Measurements from ENCODE around the gene SDSL.

The SDSL gene

DNA sequence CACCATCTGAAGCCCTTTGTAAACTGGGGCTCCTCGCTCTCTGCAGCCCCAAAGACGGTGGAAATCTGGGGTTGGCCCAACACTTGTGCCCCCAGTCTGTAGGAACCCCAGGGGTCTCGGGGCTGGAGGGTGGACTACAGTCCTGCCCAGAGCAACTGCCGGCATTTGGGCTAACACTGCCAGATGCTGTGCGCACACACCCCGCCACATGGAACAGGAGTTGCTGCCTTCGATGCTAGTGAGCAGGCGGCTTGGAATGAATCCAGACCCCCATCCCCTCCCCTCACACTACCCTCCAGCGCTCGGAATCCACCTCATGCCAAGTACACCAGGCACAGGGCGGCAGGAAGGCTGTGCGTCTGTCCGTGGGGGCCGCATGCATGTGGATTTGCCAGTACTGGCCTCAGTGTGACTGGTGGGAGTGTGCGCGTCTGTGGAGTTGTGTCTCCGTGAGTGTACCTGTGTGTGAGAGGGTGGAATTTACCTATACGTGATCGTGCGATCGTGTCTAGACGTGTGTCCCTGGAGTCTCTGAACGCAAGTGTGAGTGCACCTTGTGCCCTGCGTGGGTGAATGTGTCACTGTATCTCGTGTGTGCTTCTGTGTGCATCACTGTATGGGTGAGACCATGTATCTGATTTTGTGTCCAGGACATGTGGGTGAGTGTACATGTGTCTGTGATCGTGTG, 44.4 kb downstream of the SDSL start:
- TF ChIP-seq CTCF (IDR thresholded peaks at IDR 0.05; ENCODE audit: low read depth, low read length, poor library complexity, severe bottlenecking) (no peak), EZH2phosphoT487 (IDR thresholded peaks at IDR 0.05; ENCODE audit: borderline replicate concordance, low read length) (no peak)
- no peaks in the 10 kb centered on the region for H3K9me3 ChIP-seq (ENCODE audit: control insufficient read depth, insufficient read depth, low read length)
- H3F3A ChIP-seq (ENCODE audit: control insufficient read depth, insufficient read depth): no peaks in the 10 kb centered on the region
- no peaks in the 10 kb centered on the region for H4K20me1 ChIP-seq (ENCODE audit: control insufficient read depth, insufficient read depth, low read depth, low read length)
- no peaks in the 10 kb centered on the region for H3K36me3 ChIP-seq (ENCODE audit: control insufficient read depth, low read length)
- H3K4me2 ChIP-seq (ENCODE audit: low read length): no peak overlapping the region
- peaks cover 34% of the 10 kb centered on the region for H3K27me3 ChIP-seq (ENCODE audit: control insufficient read depth, low read length)
- H3K4me1 ChIP-seq (ENCODE audit: control insufficient read depth, low read length): no peaks in the 10 kb centered on the region
- no peak overlapping the region for H3K4me3 ChIP-seq (ENCODE audit: low read length)
- H3K9me2 ChIP-seq (replicated peaks; ENCODE audit: control insufficient read depth, low read length): no peaks in the 10 kb centered on the region
- H3K79me2 ChIP-seq (ENCODE audit: control insufficient read depth, low read length): no peaks in the 10 kb centered on the region
- no peak overlapping the region for H3K27ac ChIP-seq (ENCODE audit: low read depth, low read length)

GRCh38 chr12:113467142-113467501, 44.9 kb downstream of the SDSL start:
- Histone ChIP-seq H3K4me3 (ENCODE audit: low read length) (no peak overlapping the region), H3K27me3 (ENCODE audit: control insufficient read depth, low read length) (peaks cover 34% of the 10 kb centered on the region), H3K4me2 (ENCODE audit: low read length) (no peak overlapping the region)

DNA sequence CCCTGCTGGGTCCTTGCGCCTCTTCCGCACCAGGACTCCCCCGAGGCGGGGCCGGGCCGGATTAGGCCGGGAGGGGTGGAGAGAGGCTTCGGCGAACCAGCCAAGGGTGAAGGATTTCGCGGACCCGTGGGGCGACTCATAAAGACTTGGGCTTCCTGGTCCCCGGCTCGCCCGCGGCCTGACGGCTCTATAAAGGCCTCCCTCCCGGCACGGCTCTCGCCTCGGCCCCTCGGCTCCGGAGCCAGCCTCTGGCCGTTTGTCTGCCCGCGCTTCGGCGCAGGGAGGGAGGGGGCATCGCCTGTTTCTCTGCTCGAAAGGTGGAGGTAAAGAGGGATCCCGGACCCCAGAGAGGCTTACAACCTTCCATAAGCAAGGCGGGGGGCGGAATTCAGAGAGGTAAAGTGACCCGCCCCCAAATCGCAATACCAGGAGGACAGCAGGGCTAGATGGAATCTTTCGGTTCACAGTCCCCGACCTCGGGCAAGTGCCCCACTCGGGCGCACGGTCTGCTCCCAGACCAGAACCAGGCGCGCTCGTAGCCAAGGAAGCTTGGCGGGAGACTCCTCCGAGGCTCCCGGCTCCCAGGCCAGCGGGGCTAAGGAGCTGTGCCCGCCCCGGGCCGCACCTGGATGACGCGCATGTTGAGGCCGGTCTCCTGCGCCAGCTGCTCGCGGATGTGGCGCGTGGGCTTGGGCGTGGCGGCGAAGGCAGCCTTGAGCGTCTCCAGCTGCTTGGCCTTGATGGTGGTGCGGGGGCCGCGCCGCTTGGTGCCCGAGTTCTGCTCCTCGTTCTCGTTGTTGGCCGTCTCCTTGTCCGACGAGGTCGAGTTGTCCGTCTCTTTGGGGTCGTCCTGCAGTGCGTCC, 45.6 kb downstream of the SDSL start:
- no peaks in the 10 kb centered on the region for H3K9me2 ChIP-seq (replicated peaks; ENCODE audit: control insufficient read depth, low read length)
- H3K27ac ChIP-seq (ENCODE audit: low read depth, low read length): no peak overlapping the region
- H3K4me2 ChIP-seq (ENCODE audit: low read length): no peak overlapping the region
- H3K9me3 ChIP-seq (ENCODE audit: control insufficient read depth, insufficient read depth, low read length): no peaks in the 10 kb centered on the region
- no peaks in the 10 kb centered on the region for H3K79me2 ChIP-seq (ENCODE audit: control insufficient read depth, low read length)
- H3F3A ChIP-seq (ENCODE audit: control insufficient read depth, insufficient read depth): no peaks in the 10 kb centered on the region
- H4K20me1 ChIP-seq (ENCODE audit: control insufficient read depth, insufficient read depth, low read depth, low read length): no peaks in the 10 kb centered on the region
- H3K36me3 ChIP-seq (ENCODE audit: control insufficient read depth, low read length): no peaks in the 10 kb centered on the region
- TF ChIP-seq EZH2phosphoT487 (IDR thresholded peaks at IDR 0.05; ENCODE audit: borderline replicate concordance, low read length) (no peak), CTCF (IDR thresholded peaks at IDR 0.05; ENCODE audit: low read depth, low read length, poor library complexity, severe bottlenecking) (no peak)
- H3K4me1 ChIP-seq (ENCODE audit: control insufficient read depth, low read length): no peaks in the 10 kb centered on the region
- H3K27me3 ChIP-seq (ENCODE audit: control insufficient read depth, low read length): peaks cover 34% of the 10 kb centered on the region
- no peak overlapping the region for H3K4me3 ChIP-seq (ENCODE audit: low read length)

More at GRCh38 chr12:113467142-113467501, 44.9 kb downstream of the SDSL start:
- Histone ChIP-seq H3K4me1 (ENCODE audit: control insufficient read depth, low read length) (no peaks in the 10 kb centered on the region), H3F3A (ENCODE audit: control insufficient read depth, insufficient read depth) (no peaks in the 10 kb centered on the region), H3K9me2 (replicated peaks; ENCODE audit: control insufficient read depth, low read length) (no peaks in the 10 kb centered on the region), H3K9me3 (ENCODE audit: control insufficient read depth, insufficient read depth, low read length) (no peaks in the 10 kb centered on the region), H3K79me2 (ENCODE audit: control insufficient read depth, low read length) (no peaks in the 10 kb centered on the region), H3K27ac (ENCODE audit: low read depth, low read length) (no peak overlapping the region), H4K20me1 (ENCODE audit: control insufficient read depth, insufficient read depth, low read depth, low read length) (no peaks in the 10 kb centered on the region), H3K36me3 (ENCODE audit: control insufficient read depth, low read length) (no peaks in the 10 kb centered on the region)
- TF ChIP-seq EZH2phosphoT487 (IDR thresholded peaks at IDR 0.05; ENCODE audit: borderline replicate concordance, low read length): no peak
- no peak for TF ChIP-seq CTCF (IDR thresholded peaks at IDR 0.05; ENCODE audit: low read depth, low read length, poor library complexity, severe bottlenecking)
